H9 (cell line): ENCODE results near the gene SH3GLB2. TPM values are rescaled to one million over a fixed set of nuclear protein-coding genes. Genes with fewer than 3 reads are reported as not detected.

Source experiments
- DNase-seq: peaks from one replicate; pipeline ENCODE4 v3.0.0-alpha.2; 2017
- H2AFZ ChIP-seq: one replicate; pipeline ENCODE4 v1.6.1; 2013; ENCODE audit warnings: mild to moderate bottlenecking, low read length, control low read depth, moderate library complexity
- H2AK5ac ChIP-seq: 2 replicates; pipeline ENCODE4 v1.6.1; 2013; ENCODE audit warnings: low read length, control low read depth, mixed read lengths; ENCODE audit not compliant: insufficient read length
- H2BK120ac ChIP-seq: one replicate; pipeline ENCODE4 v1.6.1; 2013; ENCODE audit warnings: low read depth, mild to moderate bottlenecking, low read length, control low read depth, inconsistent platforms; ENCODE audit not compliant: poor library complexity, severe bottlenecking
- H2BK12ac ChIP-seq: 2 replicates; pipeline ENCODE4 v1.6.1; 2013; ENCODE audit warnings: low read length, control low read depth, mixed read lengths, low read depth; ENCODE audit not compliant: insufficient read length
- H2BK15ac ChIP-seq: 2 replicates; pipeline ENCODE4 v1.6.1; 2013; ENCODE audit warnings: low read depth, low read length, control low read depth
- H2BK20ac ChIP-seq: one replicate; pipeline ENCODE4 v1.6.1; 2013; ENCODE audit warnings: low read depth, mild to moderate bottlenecking, low read length, control low read depth, inconsistent platforms; ENCODE audit not compliant: poor library complexity, severe bottlenecking
- H2BK5ac ChIP-seq: 2 replicates; pipeline ENCODE4 v1.6.1; 2013; ENCODE audit warnings: low read length, control low read depth, mixed read lengths; ENCODE audit not compliant: insufficient read length
- H3K14ac ChIP-seq: 2 replicates; pipeline ENCODE4 v1.6.1; 2013; ENCODE audit warnings: low read length, control low read depth; ENCODE audit not compliant: insufficient read depth
- H3K18ac ChIP-seq: 2 replicates; pipeline ENCODE4 v1.6.1; 2013; ENCODE audit warnings: low read depth, mild to moderate bottlenecking, mixed read lengths, low read length, control low read depth; ENCODE audit not compliant: insufficient read length
- H3K23ac ChIP-seq: 2 replicates; pipeline ENCODE4 v1.6.1; 2013; ENCODE audit warnings: low read length, control low read depth, mixed read lengths, low read depth; ENCODE audit not compliant: insufficient read length
- H3K23me2 ChIP-seq: 2 replicates; pipeline ENCODE4 v1.6.1; 2013; ENCODE audit warnings: low read depth, mild to moderate bottlenecking, mixed read lengths, low read length, control low read depth; ENCODE audit not compliant: insufficient read length, poor library complexity, severe bottlenecking
- H3K27ac ChIP-seq: 2 replicates; pipeline ENCODE4 v1.5.1; 2013; ENCODE audit warnings: low read length, control low read depth, mixed read lengths, low read depth; ENCODE audit not compliant: insufficient read length
- H3K27me3 ChIP-seq: 2 replicates; pipeline ENCODE4 v1.6.1; 2013; ENCODE audit warnings: low read length, control low read depth, inconsistent platforms; ENCODE audit not compliant: insufficient read depth
- H3K4ac ChIP-seq: 2 replicates; pipeline ENCODE4 v1.6.1; 2013; ENCODE audit warnings: low read depth, mild to moderate bottlenecking, control low read depth, inconsistent platforms, low read length, moderate library complexity
- H3K4me1 ChIP-seq: 2 replicates; pipeline ENCODE4 v1.6.1; 2013; ENCODE audit warnings: low read length, control low read depth, inconsistent platforms; ENCODE audit not compliant: insufficient read depth
- H3K4me2 ChIP-seq: 2 replicates; pipeline ENCODE4 v1.6.1; 2013; ENCODE audit warnings: low read length, control low read depth, mixed read lengths; ENCODE audit not compliant: insufficient read length, insufficient read depth
- H3K56ac ChIP-seq: 2 replicates; pipeline ENCODE4 v1.6.1; 2013; ENCODE audit warnings: low read depth, mild to moderate bottlenecking, mixed read lengths, low read length, control low read depth; ENCODE audit not compliant: insufficient read length
- H3K79me1 ChIP-seq: 2 replicates; pipeline ENCODE4 v1.6.1; 2013; ENCODE audit warnings: low read depth, mild to moderate bottlenecking, moderate library complexity, low read length, control low read depth, inconsistent platforms; ENCODE audit not compliant: insufficient read depth, poor library complexity, severe bottlenecking
- H3K79me2 ChIP-seq: 2 replicates; pipeline ENCODE4 v1.6.1; 2013; ENCODE audit warnings: low read length, control low read depth, inconsistent platforms; ENCODE audit not compliant: insufficient read depth
- H3K9ac ChIP-seq: 2 replicates; pipeline ENCODE4 v1.6.1; 2013; ENCODE audit warnings: low read length, control low read depth, mixed read lengths; ENCODE audit not compliant: insufficient read length; ENCODE audit errors: extremely low read depth
- H3K9me3 ChIP-seq: one replicate; pipeline ENCODE4 v1.6.1; 2013; ENCODE audit warnings: low read depth, low read length, inconsistent platforms; ENCODE audit not compliant: control insufficient read depth
- H3T11ph ChIP-seq: one replicate; pipeline ENCODE4 v1.6.1; 2013; ENCODE audit warnings: mild to moderate bottlenecking, low read length, control low read depth, inconsistent platforms
- H4K20me1 ChIP-seq: one replicate; pipeline ENCODE4 v1.6.1; 2013; ENCODE audit not compliant: control insufficient read depth, insufficient read length, insufficient read depth
- H4K5ac ChIP-seq: 2 replicates; pipeline ENCODE4 v1.6.1; 2013; ENCODE audit warnings: low read depth, mild to moderate bottlenecking, mixed read lengths, low read length, control low read depth; ENCODE audit not compliant: insufficient read length
- H4K8ac ChIP-seq: replicated peaks from 2 replicates; pipeline ENCODE4 v1.6.1; 2013; ENCODE audit warnings: low read length, control low read depth, mixed read lengths, low read depth; ENCODE audit not compliant: insufficient read length
- H4K91ac ChIP-seq: 2 replicates; pipeline ENCODE4 v1.6.1; 2013; ENCODE audit warnings: low read depth, mild to moderate bottlenecking, moderate library complexity, mixed read lengths, low read length, control low read depth; ENCODE audit not compliant: insufficient read length
- H3K27ac Mint-ChIP-seq, 3 experiments: 2 replicates in 2 of 3; 3 replicates in 1 of 3; pipeline ENCODE4 v1.8.0; 2020 to 2021; ENCODE audit warnings: mixed read lengths in 3 of 3, mild to moderate bottlenecking in 1 of 3, moderate library complexity in 1 of 3
- H3K27me3 Mint-ChIP-seq: 2 replicates; pipeline ENCODE4 v1.8.0; 2021; ENCODE audit warnings: low read depth, mild to moderate bottlenecking, moderate library complexity, mixed read lengths
- H3K36me3 Mint-ChIP-seq, 3 experiments: 2 replicates in 2 of 3; 3 replicates in 1 of 3; pipeline ENCODE4 v1.8.0; 2020 to 2021; ENCODE audit warnings: low read depth in 3 of 3, mixed read lengths in 3 of 3; ENCODE audit not compliant: insufficient read depth in 1 of 3
- H3K4me1 Mint-ChIP-seq, 2 experiments: 2 replicates each; pipeline ENCODE4 v1.8.0; 2020; ENCODE audit warnings: mixed read lengths in 2 of 2
- H3K4me3 Mint-ChIP-seq, 2 experiments: 2 replicates in 1 of 2; 3 replicates in 1 of 2; pipeline ENCODE4 v1.8.0; 2020 to 2021; ENCODE audit warnings: mild to moderate bottlenecking in 2 of 2, mixed read lengths in 2 of 2, moderate library complexity in 1 of 2
- H3K9me3 Mint-ChIP-seq, 2 experiments: 2 replicates in 1 of 2; 3 replicates in 1 of 2; pipeline ENCODE4 v1.8.0; 2020; ENCODE audit warnings: mild to moderate bottlenecking in 2 of 2, mixed read lengths in 2 of 2, moderate library complexity in 1 of 2
- CTCF ChIP-seq: fragments of 200-600 bp; sonication (generic); conservative IDR thresholded peaks from 3 replicates; pipeline ENCODE4 v1.8.0; 2021; ENCODE audit warnings: antibody characterized with exemption, mild to moderate bottlenecking
- WGBS: extraction: QIAGEN DNeasy Blood & Tissue Kit; methylation state at CpG from one replicate; pipeline ENCODE4 v1.1.7; 2013; ENCODE audit warnings: missing lambda C conversion rate, low lambda C conversion rate, mixed read lengths; ENCODE audit not compliant: insufficient read length; ENCODE audit errors: extremely low coverage; 5-methylcytosine and 5-hydroxymethylcytosine counted together
- total RNA-seq: library from RNA; stranded (reverse); gene quantifications from 2 replicates; pipeline ENCODE4 v1.2.1, GENCODE V29; 2021

The SH3GLB2 gene
- total RNA-seq, 1 experiment from 2014 or later = 69.5 TPM

- peaks cover 8 to 20% (median 16%) of the 10 kb centered on the region in 3 experiments; a peak in 6 of 7 replicates for H3K36me3 Mint-ChIP-seq
- no peaks in the 10 kb centered on the region for H3K9me3 ChIP-seq
- H3K4ac ChIP-seq = no peak overlapping the region
These were observed 9.6 kb upstream of the SH3GLB2 start for GRCh38 chr9:129037767-129038098.

More at GRCh38 chr9:129037767-129038098, 9.6 kb upstream of the SH3GLB2 start:
- Histone ChIP-seq H3K79me1 (no peaks in the 10 kb centered on the region), H2BK12ac (no peak overlapping the region), H2BK5ac (no peak overlapping the region), H2BK120ac (no peak overlapping the region), H3K27me3 (no peaks in the 10 kb centered on the region), H3K9ac (peak overlapping the region; percentile 4), H2BK15ac (no peak overlapping the region), H3K56ac (no peak overlapping the region), H3K23ac (no peak overlapping the region), H3T11ph (no peak overlapping the region), H3K4me1 (no peaks in the 10 kb centered on the region), H3K27ac (no peak overlapping the region), H3K23me2 (peaks cover 7% of the 10 kb centered on the region), H3K18ac (no peak overlapping the region), H4K8ac (no peak overlapping the region), H4K20me1 (no peaks in the 10 kb centered on the region), H3K14ac (no peak overlapping the region), H4K5ac (no peak overlapping the region), H2AK5ac (no peak overlapping the region), H3K4me2 (peak overlapping the region; percentile 91), H4K91ac (no peak overlapping the region), H2AFZ (no peak overlapping the region), H3K79me2 (peaks cover 3% of the 10 kb centered on the region; the same call in 1 of the 2 replicates), H2BK20ac (no peak overlapping the region)
- TF ChIP-seq CTCF = no peak
- Mint-ChIP-seq H3K27ac (no peak overlapping the region), H3K9me3 (no peaks in the 10 kb centered on the region), H3K27me3 (no peaks in the 10 kb centered on the region), H3K4me1 (peaks cover 18% of the 10 kb centered on the region in 2 experiments), H3K4me3 (peak overlapping the region; percentile 97 to 99)
- DNase-seq = no peak
- WGBS = no CpG with 5 or more reads among the region's 6 CpGs
